Measurements from ENCODE around the gene PEDS1. TPM values are rescaled to one million over a fixed set of nuclear protein-coding genes. Genes with fewer than 3 reads are reported as not detected.

Gene PEDS1
- total and polyA plus RNA-seq, 8 donors = 27.5 to 39.9 (median 31.9) TPM

DNA sequence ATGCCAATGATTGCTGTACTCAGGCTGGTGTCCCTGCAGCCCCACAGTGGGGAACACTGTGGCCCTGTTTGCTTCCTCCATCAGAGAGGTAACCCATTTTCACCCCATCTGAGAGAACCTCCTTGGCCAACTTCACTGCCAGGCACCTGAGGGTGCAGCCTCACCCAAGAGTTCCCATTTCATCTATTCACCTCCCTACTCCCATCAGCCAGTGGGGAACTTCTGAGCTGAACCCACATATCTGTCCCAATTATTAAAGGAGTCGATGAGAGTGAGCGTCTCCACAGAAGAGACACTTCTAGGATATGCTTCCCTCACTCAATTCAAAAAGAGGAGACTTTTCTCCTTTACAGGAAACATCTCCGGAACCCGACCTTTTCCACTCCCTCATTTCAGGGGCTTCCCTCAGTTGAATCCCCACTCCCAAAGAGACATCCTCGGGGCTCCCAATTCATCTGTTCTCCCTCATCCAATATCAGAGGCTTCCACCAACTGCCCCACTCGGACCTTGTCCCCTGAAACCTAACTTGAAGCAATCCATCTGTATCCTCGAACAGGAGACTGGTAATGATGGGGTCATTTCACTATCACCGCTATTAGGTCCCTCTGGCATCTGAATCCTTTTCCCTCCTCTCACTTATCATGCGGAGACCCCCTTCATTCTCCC lies 41.6 kb downstream of the PEDS1 start:
- H3K4me1 ChIP-seq = peaks cover 38 to 89% of the 10 kb centered on the region in 2 donors
- ATAC-seq = no peak

DNA sequence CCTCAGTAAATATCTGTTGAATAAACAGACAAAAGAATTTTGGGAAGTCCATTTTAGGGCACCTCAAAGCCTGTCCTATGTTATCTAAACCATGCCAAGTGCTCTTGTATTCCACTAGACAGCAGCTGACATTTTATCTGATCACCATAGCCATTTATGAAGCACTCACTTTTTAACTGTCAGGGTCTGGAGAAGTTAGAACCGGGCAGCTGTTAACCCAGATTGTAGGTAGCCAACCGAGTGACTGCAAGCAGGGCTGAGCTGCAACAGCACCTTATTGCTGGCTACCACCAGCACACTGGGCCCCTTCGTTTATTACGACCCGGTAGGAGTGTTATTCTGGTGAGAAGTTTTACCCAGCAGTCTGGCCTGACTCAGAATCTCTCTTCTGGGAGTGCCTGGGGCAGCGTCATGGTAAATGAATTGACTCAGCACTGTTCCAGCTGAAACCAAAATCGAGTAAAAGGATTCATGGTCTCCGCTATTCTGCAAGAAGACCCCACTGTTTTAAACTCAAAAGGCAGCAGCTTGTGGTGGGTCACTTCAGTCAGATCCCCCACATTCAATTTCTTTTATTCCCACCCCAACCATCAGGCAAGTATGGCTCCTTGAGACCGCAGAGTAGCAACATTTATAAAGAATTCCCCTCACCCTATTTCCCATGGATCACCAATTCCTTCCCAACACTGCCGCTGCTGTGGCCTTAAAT lies 42.2 kb downstream of the PEDS1 start:
- intact Hi-C loops (cut with DNase I) = no loop called here
- Histone ChIP-seq H3K4me3 (peak overlapping the region; percentile 91 to 98), H3K27me3 (no peaks in the 10 kb centered on the region), H3K9me3 (no peaks in the 10 kb centered on the region), H3K4me1 (peaks cover 37 to 89% of the 10 kb centered on the region in 2 donors), H3K36me3 (peaks cover 0 to 5% of the 10 kb centered on the region in 2 donors), H3K27ac (peak overlapping the region; percentile 46 to 94)
- TF ChIP-seq, protein P1, sequence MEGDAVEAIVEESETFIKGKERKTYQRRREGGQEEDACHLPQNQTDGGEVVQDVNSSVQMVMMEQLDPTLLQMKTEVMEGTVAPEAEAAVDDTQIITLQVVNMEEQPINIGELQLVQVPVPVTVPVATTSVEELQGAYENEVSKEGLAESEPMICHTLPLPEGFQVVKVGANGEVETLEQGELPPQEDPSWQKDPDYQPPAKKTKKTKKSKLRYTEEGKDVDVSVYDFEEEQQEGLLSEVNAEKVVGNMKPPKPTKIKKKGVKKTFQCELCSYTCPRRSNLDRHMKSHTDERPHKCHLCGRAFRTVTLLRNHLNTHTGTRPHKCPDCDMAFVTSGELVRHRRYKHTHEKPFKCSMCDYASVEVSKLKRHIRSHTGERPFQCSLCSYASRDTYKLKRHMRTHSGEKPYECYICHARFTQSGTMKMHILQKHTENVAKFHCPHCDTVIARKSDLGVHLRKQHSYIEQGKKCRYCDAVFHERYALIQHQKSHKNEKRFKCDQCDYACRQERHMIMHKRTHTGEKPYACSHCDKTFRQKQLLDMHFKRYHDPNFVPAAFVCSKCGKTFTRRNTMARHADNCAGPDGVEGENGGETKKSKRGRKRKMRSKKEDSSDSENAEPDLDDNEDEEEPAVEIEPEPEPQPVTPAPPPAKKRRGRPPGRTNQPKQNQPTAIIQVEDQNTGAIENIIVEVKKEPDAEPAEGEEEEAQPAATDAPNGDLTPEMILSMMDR (IDR thresholded peaks at IDR 0.05) = no peak
- DNase-seq = no peak
- ATAC-seq = no peak

More for the DNA sequence above, 41.6 kb downstream of the PEDS1 start:
- H3K4me3 ChIP-seq = peak overlapping the region; percentile 91 to 98
- no peak for DNase-seq
- H3K9me3 ChIP-seq = no peaks in the 10 kb centered on the region
- intact Hi-C loops (cut with DNase I) = no loop called here
- H3K36me3 ChIP-seq = peaks cover 0 to 5% of the 10 kb centered on the region in 2 donors
- TF ChIP-seq, protein P1 (IDR thresholded peaks at IDR 0.05) = no peak
- no peaks in the 10 kb centered on the region for H3K27me3 ChIP-seq
- peak overlapping the region; percentile 94 to 95 for H3K27ac ChIP-seq

DNA sequence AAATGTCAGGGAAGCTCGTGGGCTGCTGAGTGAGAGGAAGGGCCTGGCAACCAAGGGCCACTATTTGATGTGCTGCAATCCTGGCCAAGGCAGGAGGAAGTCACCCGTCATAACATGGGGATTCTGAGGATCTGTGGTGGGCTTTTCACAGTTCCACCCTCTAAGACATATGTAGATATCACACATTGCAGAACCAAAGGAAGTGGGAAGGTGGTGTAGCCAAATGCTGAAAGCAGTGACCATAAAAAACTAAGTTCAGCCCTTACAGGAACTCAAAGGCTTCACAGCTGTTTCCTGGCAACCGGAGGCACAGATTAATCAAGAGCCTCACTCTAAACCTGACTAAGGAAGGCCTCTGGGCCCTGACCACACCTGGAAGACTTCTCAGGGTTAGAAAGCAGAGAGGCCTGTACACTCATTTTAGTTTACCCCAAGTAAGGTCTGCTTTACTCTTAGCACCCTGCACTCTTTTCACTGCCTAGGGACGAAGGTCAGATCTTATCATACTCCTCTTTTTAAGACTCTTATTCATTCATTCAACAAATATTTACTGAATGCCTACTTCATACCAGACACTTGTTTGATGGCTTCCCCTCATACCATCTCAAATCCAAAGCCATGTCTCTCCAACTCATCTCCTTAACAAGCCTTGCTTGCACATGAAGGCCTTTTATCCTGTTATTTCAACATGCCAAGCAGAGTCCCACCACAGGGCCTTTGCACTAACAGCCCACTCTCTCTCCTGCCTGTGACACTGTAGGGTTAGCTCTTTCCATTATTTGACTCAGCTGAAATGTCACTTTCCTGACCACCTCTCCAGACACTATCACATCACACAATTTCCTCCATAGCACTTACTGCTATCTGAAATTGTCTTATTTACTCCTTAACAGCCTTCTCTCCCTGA lies 43.1 kb downstream of the PEDS1 start:
- peak; percentile 41 for ATAC-seq
- Histone ChIP-seq H3K4me1 (peaks cover 35 to 86% of the 10 kb centered on the region in 2 donors), H3K36me3 (peaks cover 0 to 5% of the 10 kb centered on the region in 2 donors), H3K4me3 (no peak overlapping the region), H3K9me3 (no peaks in the 10 kb centered on the region), H3K27me3 (no peaks in the 10 kb centered on the region), H3K27ac (peak overlapping the region in 1 of 2 donors; percentile 94)
- intact Hi-C loops (cut with DNase I) = no loop called here
- TF ChIP-seq, protein P1 (IDR thresholded peaks at IDR 0.05) = no peak
- peak in 1 of 4 donors; percentile 33 for DNase-seq

DNA sequence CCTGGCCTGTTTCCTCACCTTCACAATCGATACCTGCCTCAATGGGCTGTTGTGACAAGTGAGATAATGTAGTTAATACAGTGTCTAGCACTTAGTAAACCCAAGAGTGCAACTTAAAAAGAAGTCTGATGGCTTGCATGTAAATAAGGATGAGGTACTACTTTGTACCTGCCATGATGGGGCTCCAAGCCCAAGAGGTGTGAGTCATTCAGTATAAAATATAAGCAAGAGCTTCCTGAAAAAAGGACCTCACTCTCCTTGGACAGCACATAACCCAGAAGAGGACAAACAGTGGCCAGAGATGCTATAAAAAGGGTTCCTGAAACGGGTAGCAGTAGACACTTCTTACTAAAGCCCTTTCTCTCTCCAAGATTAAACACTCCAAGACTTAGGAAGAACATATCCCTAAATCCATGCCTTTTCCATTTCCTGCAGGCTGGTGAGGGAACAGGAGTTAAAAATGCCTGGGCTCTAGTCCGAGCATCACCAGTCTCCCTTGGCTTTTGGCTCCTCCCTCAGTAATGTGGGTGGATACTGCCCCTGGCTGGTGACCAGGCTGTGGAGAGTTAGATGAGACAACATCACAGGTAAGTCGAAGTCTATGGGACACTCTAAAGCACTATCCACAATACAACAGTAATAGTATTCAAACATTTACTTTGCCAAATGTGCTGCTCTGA lies 44.8 kb downstream of the PEDS1 start:
- ATAC-seq (no peak), DNase-seq (no peak)
- Histone ChIP-seq H3K27me3 (no peaks in the 10 kb centered on the region), H3K27ac (peak overlapping the region in 1 of 2 donors; percentile 21), H3K36me3 (peaks cover 0 to 5% of the 10 kb centered on the region in 2 donors), H3K4me1 (peaks cover 35 to 80% of the 10 kb centered on the region in 2 donors), H3K4me3 (no peak overlapping the region), H3K9me3 (no peaks in the 10 kb centered on the region)
- TF ChIP-seq, protein P1 (IDR thresholded peaks at IDR 0.05) = no peak
- intact Hi-C loops (cut with DNase I) = no loop called here
